Kidney (tissue), 14 donors: Measurements from ENCODE around the gene CCDC149. TPM values are rescaled to one million over a fixed set of nuclear protein-coding genes. Genes with fewer than 3 reads are reported as not detected.
A peak's percentile ranks its signal among the peaks of the same experiment; 100 is the strongest.

Source experiments
- DNase-seq, 5 donors: peaks; one replicate each; pipeline ENCODE4 v3.0.0-alpha.2; 2013 to 2020
- FAIRE-seq: peaks from 2 replicates; lab custom pipeline; 2012; peaks lifted over from hg19 to GRCh38; lab: Jason Lieb, UNC
- H3K27ac ChIP-seq, 2 donors: one replicate each; pipeline ENCODE4 v1.7.0; 2013; ENCODE audit warnings: low read depth in 2 of 2, low read length in 2 of 2, inconsistent platforms in 1 of 2
- H3K27me3 ChIP-seq: one replicate; pipeline ENCODE4 v1.7.1; 2013; ENCODE audit warnings: low read length, inconsistent platforms; ENCODE audit not compliant: control insufficient read depth, insufficient read depth
- H3K36me3 ChIP-seq, 3 donors: one replicate each; pipeline versions ENCODE4 v1.7.0 to v1.7.1; 2013; ENCODE audit warnings: low read length in 3 of 3, control low read depth in 1 of 3, inconsistent platforms in 1 of 3; ENCODE audit not compliant: insufficient read depth in 3 of 3, control insufficient read depth in 2 of 3
- H3K4me1 ChIP-seq, 3 donors: one replicate each; pipeline versions ENCODE4 v1.7.0 to v1.7.1; 2013; ENCODE audit warnings: low read length in 3 of 3, inconsistent platforms in 1 of 3, low read depth in 1 of 3; ENCODE audit not compliant: control insufficient read depth in 2 of 3, insufficient read depth in 2 of 3
- H3K4me3 ChIP-seq, 3 donors: one replicate each; pipeline versions ENCODE4 v1.7.0 to v1.8.1; 2013; ENCODE audit warnings: low read length in 3 of 3, control low read depth in 1 of 3, inconsistent platforms in 1 of 3
- H3K9ac ChIP-seq, 3 donors: one replicate each; pipeline versions ENCODE4 v1.7.0 to v1.7.1; 2013; ENCODE audit warnings: low read length in 3 of 3, control low read depth in 1 of 3, inconsistent platforms in 1 of 3
- H3K9me3 ChIP-seq, 3 donors: one replicate each; pipeline versions ENCODE4 v1.7.0 to v1.7.1; 2013; ENCODE audit warnings: low read length in 3 of 3, control low read depth in 1 of 3, inconsistent platforms in 1 of 3; ENCODE audit not compliant: control insufficient read depth in 2 of 3, insufficient read depth in 1 of 3
- intact Hi-C: fragments of 100-400 bp; cut with DNase I; formaldehyde crosslinking; loops from one replicate; pipeline ENCODE4 v1.11.1; 2022
- polyA plus RNA-seq: library from polyadenylated mRNA; stranded (reverse); fragments of 350-450 nt; fragmentation: Illumina TruSeq; extraction: RNeasy Lipid Tissue Mini Kit (QIAGEN cat#74804); gene quantifications from one replicate; pipeline ENCODE4 v1.2.3, GENCODE V29; 2014; ENCODE audit warnings: low read depth, low replicate concordance; ENCODE audit not compliant: insufficient read depth
- total RNA-seq: library from RNA; stranded (reverse); fragmentation: NEBNext Ultra II Directional; extraction: Animal tissue kit (Norgen Biotek cat#: 25700); gene quantifications from one replicate; pipeline ENCODE4 v1.2.1, GENCODE V29; 2021
- TF ChIP-seq, protein P1 (sequence below): IDR thresholded peaks from 3 replicates; pipeline ENCODE4 v1.5.1; 2012; ENCODE audit warnings: mild to moderate bottlenecking, moderate library complexity, borderline replicate concordance; ENCODE audit not compliant: insufficient read depth; ENCODE audit errors: extremely low read depth
- donor health status: control.
- donor health status: control.
- donor health status: control.
- donor health status: control.
- donor health status: control.
- donor health status: DM: yes; HTN: yes; CAD: no.
- donor health status: Normal renal cell carcinoma (clear cell type).

Gene CCDC149
- total and polyA plus RNA-seq, 2 donors from 2014 or later, result 6.9 to 21.8 TPM

DNA sequence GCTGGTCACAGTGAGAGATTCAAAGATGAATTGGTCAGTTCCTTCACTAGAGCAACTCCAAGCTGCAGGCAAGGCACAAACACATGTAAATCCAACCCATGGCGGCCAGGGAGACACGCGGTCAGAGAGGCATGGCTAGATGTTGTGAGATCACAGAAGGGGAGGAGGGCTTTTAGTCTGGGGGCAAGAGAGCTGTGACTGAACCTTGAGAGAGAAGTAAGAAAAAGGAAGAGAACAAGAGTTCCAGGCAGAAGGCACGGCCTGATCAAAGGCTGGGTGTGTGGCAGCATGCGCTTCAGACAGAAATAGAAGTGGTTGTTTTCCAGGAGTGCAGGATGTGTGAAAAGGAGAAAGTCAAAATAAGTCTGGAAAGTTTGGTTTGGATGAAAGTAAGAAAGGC, 15.9 kb downstream of the CCDC149 start:
- intact Hi-C loops, result no loop called here
- H3K4me1 ChIP-seq, result no peaks in the 10 kb centered on the region
- no peaks in the 10 kb centered on the region for H3K36me3 ChIP-seq
- FAIRE-seq (no peak), DNase-seq (peak in 2 of 5 donors; percentile 28 to 34)
- no peak overlapping the region for H3K27ac ChIP-seq
- no peak overlapping the region for H3K9ac ChIP-seq
- no peaks in the 10 kb centered on the region for H3K9me3 ChIP-seq
- no peak overlapping the region for H3K4me3 ChIP-seq
- TF ChIP-seq, protein P1, sequence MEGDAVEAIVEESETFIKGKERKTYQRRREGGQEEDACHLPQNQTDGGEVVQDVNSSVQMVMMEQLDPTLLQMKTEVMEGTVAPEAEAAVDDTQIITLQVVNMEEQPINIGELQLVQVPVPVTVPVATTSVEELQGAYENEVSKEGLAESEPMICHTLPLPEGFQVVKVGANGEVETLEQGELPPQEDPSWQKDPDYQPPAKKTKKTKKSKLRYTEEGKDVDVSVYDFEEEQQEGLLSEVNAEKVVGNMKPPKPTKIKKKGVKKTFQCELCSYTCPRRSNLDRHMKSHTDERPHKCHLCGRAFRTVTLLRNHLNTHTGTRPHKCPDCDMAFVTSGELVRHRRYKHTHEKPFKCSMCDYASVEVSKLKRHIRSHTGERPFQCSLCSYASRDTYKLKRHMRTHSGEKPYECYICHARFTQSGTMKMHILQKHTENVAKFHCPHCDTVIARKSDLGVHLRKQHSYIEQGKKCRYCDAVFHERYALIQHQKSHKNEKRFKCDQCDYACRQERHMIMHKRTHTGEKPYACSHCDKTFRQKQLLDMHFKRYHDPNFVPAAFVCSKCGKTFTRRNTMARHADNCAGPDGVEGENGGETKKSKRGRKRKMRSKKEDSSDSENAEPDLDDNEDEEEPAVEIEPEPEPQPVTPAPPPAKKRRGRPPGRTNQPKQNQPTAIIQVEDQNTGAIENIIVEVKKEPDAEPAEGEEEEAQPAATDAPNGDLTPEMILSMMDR, result no peak
- no peaks in the 10 kb centered on the region for H3K27me3 ChIP-seq

DNA sequence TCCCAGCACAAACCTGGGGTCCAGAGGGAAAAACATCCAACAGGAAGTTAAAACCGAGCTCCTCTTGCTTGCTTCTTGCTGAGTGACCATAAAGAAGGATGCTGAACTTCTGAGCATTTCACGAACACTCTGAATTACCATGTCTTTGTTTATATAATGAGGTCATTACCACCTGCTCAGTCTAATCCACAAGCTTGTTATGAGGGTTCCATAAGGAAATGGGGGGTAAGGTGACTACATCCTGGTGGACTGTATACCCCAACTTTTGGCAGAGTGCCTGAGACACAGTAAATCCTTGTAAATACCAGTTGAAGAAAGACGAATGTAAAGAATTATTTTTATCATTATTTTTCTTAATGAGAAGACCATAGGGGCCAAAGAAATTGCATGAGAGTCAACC, 16.8 kb downstream of the CCDC149 start:
- intact Hi-C loops, result no loop called here
- Histone ChIP-seq H3K27ac (no peak overlapping the region), H3K4me3 (no peak overlapping the region), H3K9ac (no peak overlapping the region), H3K36me3 (no peaks in the 10 kb centered on the region), H3K9me3 (no peaks in the 10 kb centered on the region), H3K27me3 (no peaks in the 10 kb centered on the region), H3K4me1 (no peaks in the 10 kb centered on the region)
- DNase-seq, result no peak
- TF ChIP-seq, protein P1, result no peak
- FAIRE-seq, result no peak

DNA sequence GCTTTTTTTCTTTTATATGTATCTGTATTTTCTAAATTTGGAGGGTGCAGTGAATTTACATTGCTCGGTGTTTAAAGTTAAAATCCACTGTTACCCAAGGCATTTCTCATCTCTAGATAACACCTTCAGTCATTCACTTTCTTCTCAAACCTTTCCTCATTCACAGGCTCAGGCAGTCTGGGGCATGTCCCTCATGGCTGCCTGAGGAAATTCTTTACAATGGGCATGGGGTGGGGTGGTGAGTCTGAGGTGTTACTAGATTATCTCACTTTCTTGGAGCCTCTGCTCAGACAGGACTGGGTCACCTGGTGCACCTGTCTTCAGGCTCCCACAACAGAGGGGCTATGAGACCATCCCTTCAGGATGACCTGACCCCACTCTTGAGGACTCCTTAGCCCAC, 17.4 kb downstream of the CCDC149 start:
- DNase-seq, result no peak
- no peak for FAIRE-seq
- TF ChIP-seq, protein P1, result no peak
- Histone ChIP-seq H3K4me3 (no peak overlapping the region), H3K36me3 (no peaks in the 10 kb centered on the region), H3K9ac (no peak overlapping the region), H3K4me1 (no peaks in the 10 kb centered on the region), H3K9me3 (no peaks in the 10 kb centered on the region), H3K27me3 (no peaks in the 10 kb centered on the region), H3K27ac (no peak overlapping the region)
- intact Hi-C loops, result no loop called here

DNA sequence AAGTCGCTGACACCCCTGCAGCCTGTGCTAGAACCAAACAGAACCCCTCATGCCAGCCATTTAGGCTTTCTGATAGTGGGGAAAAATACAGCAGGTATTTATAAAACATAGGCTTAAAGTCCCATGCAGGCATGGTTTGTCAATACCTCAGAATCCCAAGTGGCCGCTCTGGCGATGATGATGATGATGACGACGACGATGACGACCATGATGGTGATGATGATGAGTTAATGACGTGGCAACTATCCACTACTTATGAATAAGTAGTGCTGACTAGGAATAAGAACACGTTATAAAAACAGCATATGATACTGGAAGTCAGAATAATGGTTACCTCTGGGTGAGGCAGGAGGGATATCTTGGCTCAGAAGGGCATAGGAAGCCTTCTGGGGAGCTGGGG, 18.0 kb downstream of the CCDC149 start:
- H3K36me3 ChIP-seq, result no peaks in the 10 kb centered on the region
- intact Hi-C loops, result no loop called here
- no peak for DNase-seq
- no peaks in the 10 kb centered on the region for H3K27me3 ChIP-seq
- H3K9ac ChIP-seq, result no peak overlapping the region
- no peaks in the 10 kb centered on the region for H3K9me3 ChIP-seq
- H3K27ac ChIP-seq, result no peak overlapping the region
- no peak overlapping the region for H3K4me3 ChIP-seq
- no peaks in the 10 kb centered on the region for H3K4me1 ChIP-seq
- FAIRE-seq, result no peak
- TF ChIP-seq, protein P1, result no peak
